Neural crest cell (in vitro differentiated cells): ENCODE data around the gene TBC1D24. TPM values are rescaled to one million over a fixed set of nuclear protein-coding genes. Genes with fewer than 3 reads are reported as not detected.

Experiments used
- DNase-seq: peaks from one replicate; pipeline ENCODE4 v3.0.0; 2021; ENCODE audit warnings: low read depth, mixed read lengths, low spot score
- H3K27ac Mint-ChIP-seq: one replicate; pipeline ENCODE4 v1.8.0; 2021; ENCODE audit warnings: mild to moderate bottlenecking, mixed read lengths; ENCODE audit not compliant: unreplicated experiment
- H3K27me3 Mint-ChIP-seq: 2 replicates; pipeline ENCODE4 v1.8.0; 2021; ENCODE audit warnings: low read depth, mild to moderate bottlenecking, mixed read lengths
- H3K36me3 Mint-ChIP-seq: 2 replicates; pipeline ENCODE4 v1.8.0; 2021; ENCODE audit warnings: low read depth, mild to moderate bottlenecking, mixed read lengths
- H3K4me1 Mint-ChIP-seq: 2 replicates; pipeline ENCODE4 v1.8.0; 2021; ENCODE audit warnings: mixed read lengths
- H3K4me3 Mint-ChIP-seq: one replicate; pipeline ENCODE4 v1.8.0; 2021; ENCODE audit warnings: mild to moderate bottlenecking, mixed read lengths
- H3K9me3 Mint-ChIP-seq: 2 replicates; pipeline ENCODE4 v1.8.0; 2021; ENCODE audit warnings: mixed read lengths
- CTCF ChIP-seq: fragments of 200-600 bp; sonication (generic); conservative IDR thresholded peaks from 2 replicates; pipeline ENCODE4 v1.5.0; 2021; ENCODE audit warnings: antibody characterized with exemption, mild to moderate bottlenecking
- total RNA-seq: library from RNA; stranded (reverse); gene quantifications from 2 replicates; pipeline ENCODE4 v1.2.1, GENCODE V29; 2021

TBC1D24 gene
- total RNA-seq, 1 donor from 2014 or later: 30.0 TPM

- TF ChIP-seq CTCF: no peak
- Mint-ChIP-seq H3K9me3 (no peaks in the 10 kb centered on the region), H3K36me3 (no peaks in the 10 kb centered on the region), H3K4me3 (peak overlapping the region; percentile 85), H3K4me1 (peaks cover 21% of the 10 kb centered on the region), H3K27ac (no peak overlapping the region), H3K27me3 (peaks cover 19% of the 10 kb centered on the region)
- no peak for DNase-seq
Measured at GRCh38 chr16:2468725-2469398, 6.1 kb upstream of the TBC1D24 start.

- Mint-ChIP-seq H3K27ac (peak overlapping the region; percentile 71), H3K9me3 (no peaks in the 10 kb centered on the region), H3K36me3 (no peaks in the 10 kb centered on the region), H3K4me3 (peak overlapping the region; percentile 85), H3K4me1 (peaks cover 21% of the 10 kb centered on the region), H3K27me3 (peaks cover 19% of the 10 kb centered on the region)
- no peak for DNase-seq
- no peak for TF ChIP-seq CTCF
Measured at GRCh38 chr16:2469399-2470233, 5.3 kb upstream of the TBC1D24 start.

GRCh38 chr16:2470234-2470601 is 4.7 kb upstream of the TBC1D24 start:
- Mint-ChIP-seq H3K9me3 (no peaks in the 10 kb centered on the region), H3K4me3 (peak overlapping the region; percentile 85), H3K27me3 (peaks cover 19% of the 10 kb centered on the region), H3K4me1 (peaks cover 21% of the 10 kb centered on the region), H3K27ac (no peak overlapping the region), H3K36me3 (no peaks in the 10 kb centered on the region)
- DNase-seq: no peak
- TF ChIP-seq CTCF: no peak

GRCh38 chr16:2470603-2471015 is 4.3 kb upstream of the TBC1D24 start:
- Mint-ChIP-seq H3K4me3 (peak overlapping the region; percentile 85), H3K27me3 (peaks cover 16% of the 10 kb centered on the region), H3K27ac (no peak overlapping the region), H3K4me1 (peaks cover 21% of the 10 kb centered on the region), H3K9me3 (no peaks in the 10 kb centered on the region), H3K36me3 (no peaks in the 10 kb centered on the region)
- no peak for TF ChIP-seq CTCF
- no peak for DNase-seq

GRCh38 chr16:2471016-2471652 is 3.8 kb upstream of the TBC1D24 start, which contains the start of gene NTN3:
NTN3 (plus strand) TSS chr16:2471297; CDS start chr16:2471702, 405 bp downstream.
- H3K4me3 Mint-ChIP-seq: peak within 1 kb of the TSS; percentile 85
- H3K9me3 Mint-ChIP-seq: no peaks in the 10 kb centered on the region
- TF ChIP-seq CTCF: no peak
- no peak within 1 kb of the TSS for H3K27ac Mint-ChIP-seq
- peaks cover 16% of the 10 kb centered on the region for H3K27me3 Mint-ChIP-seq
- H3K36me3 Mint-ChIP-seq: no peaks in the 10 kb centered on the region
- H3K4me1 Mint-ChIP-seq: peaks cover 24% of the 10 kb centered on the region
- DNase-seq: peak; percentile 64
